ENCODE results near the gene CLEC20A. TPM values are rescaled to one million over a fixed set of nuclear protein-coding genes. Genes with fewer than 3 reads are reported as not detected.
A peak's percentile ranks its signal among the peaks of the same experiment; 100 is the strongest.

The CLEC20A gene
- total RNA-seq, 1 donor from 2014 or later, result not detected

GRCh38 chr1:178541829-178542553, 45.2 kb upstream of the CLEC20A start:
- TF ChIP-seq, protein P1, sequence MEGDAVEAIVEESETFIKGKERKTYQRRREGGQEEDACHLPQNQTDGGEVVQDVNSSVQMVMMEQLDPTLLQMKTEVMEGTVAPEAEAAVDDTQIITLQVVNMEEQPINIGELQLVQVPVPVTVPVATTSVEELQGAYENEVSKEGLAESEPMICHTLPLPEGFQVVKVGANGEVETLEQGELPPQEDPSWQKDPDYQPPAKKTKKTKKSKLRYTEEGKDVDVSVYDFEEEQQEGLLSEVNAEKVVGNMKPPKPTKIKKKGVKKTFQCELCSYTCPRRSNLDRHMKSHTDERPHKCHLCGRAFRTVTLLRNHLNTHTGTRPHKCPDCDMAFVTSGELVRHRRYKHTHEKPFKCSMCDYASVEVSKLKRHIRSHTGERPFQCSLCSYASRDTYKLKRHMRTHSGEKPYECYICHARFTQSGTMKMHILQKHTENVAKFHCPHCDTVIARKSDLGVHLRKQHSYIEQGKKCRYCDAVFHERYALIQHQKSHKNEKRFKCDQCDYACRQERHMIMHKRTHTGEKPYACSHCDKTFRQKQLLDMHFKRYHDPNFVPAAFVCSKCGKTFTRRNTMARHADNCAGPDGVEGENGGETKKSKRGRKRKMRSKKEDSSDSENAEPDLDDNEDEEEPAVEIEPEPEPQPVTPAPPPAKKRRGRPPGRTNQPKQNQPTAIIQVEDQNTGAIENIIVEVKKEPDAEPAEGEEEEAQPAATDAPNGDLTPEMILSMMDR (IDR thresholded peaks at IDR 0.05; ENCODE audit: partially characterized antibody, unreplicated experiment), result no peak
- H3K36me3 Mint-ChIP-seq (ENCODE audit: unreplicated experiment), result no peaks in the 10 kb centered on the region
- peak; percentile 60 for DNase-seq
- peak overlapping the region; percentile 91 for H3K4me3 Mint-ChIP-seq (ENCODE audit: unreplicated experiment)
- H3K4me1 Mint-ChIP-seq (ENCODE audit: low read depth, unreplicated experiment), result peaks cover 12% of the 10 kb centered on the region
- H3K27me3 Mint-ChIP-seq (ENCODE audit: unreplicated experiment), result peaks cover 5% of the 10 kb centered on the region
- H3K27ac Mint-ChIP-seq (ENCODE audit: unreplicated experiment), result peak overlapping the region; percentile 62
- H3K9me3 Mint-ChIP-seq (ENCODE audit: unreplicated experiment), result peaks cover 5% of the 10 kb centered on the region

DNA sequence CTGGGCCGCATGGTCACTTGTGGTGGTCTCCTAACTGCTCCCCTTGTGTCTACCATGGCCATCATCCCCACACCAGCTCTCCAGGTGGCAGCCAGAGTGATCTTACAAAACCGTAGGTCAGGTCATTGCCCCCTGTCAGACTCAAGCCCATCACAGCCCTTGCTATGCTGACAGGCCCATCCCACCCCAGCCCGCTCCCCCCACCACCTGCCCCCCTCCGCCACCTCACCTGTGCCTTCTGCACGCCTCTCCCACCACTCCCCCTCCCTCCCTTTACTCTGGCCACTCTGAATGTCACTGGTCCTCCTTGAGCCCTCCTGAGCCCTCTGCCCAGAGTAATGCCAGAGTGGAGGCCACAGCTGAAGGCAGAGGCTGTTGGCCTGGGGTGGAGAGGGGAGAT, 44.6 kb upstream of the CLEC20A start:
- DNase-seq, result no peak
- H3K4me3 Mint-ChIP-seq (ENCODE audit: unreplicated experiment), result peak overlapping the region; percentile 91

DNA sequence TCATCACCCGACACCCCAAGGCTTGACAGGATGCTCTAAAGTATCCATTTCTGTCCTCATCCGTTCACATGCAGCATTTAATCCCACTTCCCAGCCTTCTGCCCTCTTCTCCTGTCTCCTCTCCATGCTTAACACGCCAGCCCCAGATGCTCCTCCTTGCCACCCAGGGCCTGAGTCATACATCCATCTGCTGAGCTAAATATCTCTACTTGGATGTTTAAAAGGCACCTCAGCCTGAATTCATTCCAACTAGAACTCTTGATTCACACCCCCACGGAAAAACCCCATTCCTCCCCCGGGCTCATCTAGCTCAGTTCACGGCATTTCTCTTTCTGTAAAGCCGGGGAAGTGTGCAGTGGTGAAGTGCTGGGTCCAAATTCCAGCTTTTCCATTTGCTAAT, 43.9 kb upstream of the CLEC20A start:
- H3K27ac Mint-ChIP-seq (ENCODE audit: unreplicated experiment), result peak overlapping the region; percentile 13
- TF ChIP-seq, protein P1 (IDR thresholded peaks at IDR 0.05; ENCODE audit: partially characterized antibody, unreplicated experiment), result no peak
- H3K4me3 Mint-ChIP-seq (ENCODE audit: unreplicated experiment), result no peak overlapping the region
- H3K4me1 Mint-ChIP-seq (ENCODE audit: low read depth, unreplicated experiment), result peaks cover 13% of the 10 kb centered on the region
- H3K27me3 Mint-ChIP-seq (ENCODE audit: unreplicated experiment), result peaks cover 5% of the 10 kb centered on the region
- H3K36me3 Mint-ChIP-seq (ENCODE audit: unreplicated experiment), result no peaks in the 10 kb centered on the region
- DNase-seq, result no peak
- H3K9me3 Mint-ChIP-seq (ENCODE audit: unreplicated experiment), result peaks cover 5% of the 10 kb centered on the region

More for the DNA sequence above, 44.6 kb upstream of the CLEC20A start:
- TF ChIP-seq, protein P1 (IDR thresholded peaks at IDR 0.05; ENCODE audit: partially characterized antibody, unreplicated experiment), result no peak
- H3K36me3 Mint-ChIP-seq (ENCODE audit: unreplicated experiment), result no peaks in the 10 kb centered on the region
- no peak overlapping the region for H3K27ac Mint-ChIP-seq (ENCODE audit: unreplicated experiment)
- H3K4me1 Mint-ChIP-seq (ENCODE audit: low read depth, unreplicated experiment), result peaks cover 13% of the 10 kb centered on the region
- peaks cover 5% of the 10 kb centered on the region for H3K27me3 Mint-ChIP-seq (ENCODE audit: unreplicated experiment)
- H3K9me3 Mint-ChIP-seq (ENCODE audit: unreplicated experiment), result peaks cover 5% of the 10 kb centered on the region

DNA sequence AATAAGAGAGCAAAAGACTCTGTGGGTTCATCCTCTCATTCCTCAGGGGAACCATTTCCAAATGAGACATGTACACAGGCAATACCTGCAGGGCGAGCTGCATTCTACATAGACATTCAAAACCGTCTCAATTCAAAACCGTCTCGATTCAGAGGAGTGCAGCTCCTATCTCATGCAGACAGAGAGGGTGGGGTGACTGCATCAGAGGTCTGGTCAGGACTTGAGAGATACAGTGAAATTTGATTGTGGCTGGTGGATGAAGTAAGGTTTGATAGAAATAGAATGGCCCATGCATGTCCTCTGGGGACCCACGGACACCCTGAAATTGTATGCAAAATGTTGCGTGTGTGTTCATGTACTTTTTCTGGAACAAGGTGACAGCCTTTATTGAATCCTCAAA, 43.4 kb upstream of the CLEC20A start:
- peaks cover 5% of the 10 kb centered on the region for H3K27me3 Mint-ChIP-seq (ENCODE audit: unreplicated experiment)
- peak overlapping the region; percentile 13 for H3K27ac Mint-ChIP-seq (ENCODE audit: unreplicated experiment)
- DNase-seq, result no peak
- peaks cover 5% of the 10 kb centered on the region for H3K9me3 Mint-ChIP-seq (ENCODE audit: unreplicated experiment)
- TF ChIP-seq, protein P1 (IDR thresholded peaks at IDR 0.05; ENCODE audit: partially characterized antibody, unreplicated experiment), result no peak
- no peak overlapping the region for H3K4me3 Mint-ChIP-seq (ENCODE audit: unreplicated experiment)
- peaks cover 13% of the 10 kb centered on the region for H3K4me1 Mint-ChIP-seq (ENCODE audit: low read depth, unreplicated experiment)
- H3K36me3 Mint-ChIP-seq (ENCODE audit: unreplicated experiment), result no peaks in the 10 kb centered on the region

DNA sequence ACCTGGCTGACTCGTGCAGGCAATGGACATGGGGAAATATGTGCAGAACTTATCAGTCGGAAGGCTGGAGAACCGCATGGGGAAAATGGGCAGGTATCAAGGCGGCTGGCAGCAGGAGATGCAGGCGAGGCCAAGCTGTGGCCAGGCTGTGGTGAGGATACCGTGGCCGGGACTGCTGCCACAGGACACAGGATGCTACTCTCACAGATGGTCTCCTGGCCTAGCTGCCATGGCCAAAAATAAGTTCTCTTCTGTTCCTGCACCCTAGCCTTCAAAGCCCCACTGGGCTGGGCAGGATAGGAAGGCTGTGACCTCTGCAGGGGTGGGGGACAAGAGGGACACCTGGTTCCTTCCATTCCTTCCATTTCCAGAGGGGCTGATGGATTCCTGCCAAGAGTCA, 42.5 kb upstream of the CLEC20A start:
- Mint-ChIP-seq H3K27me3 (ENCODE audit: unreplicated experiment) (peaks cover 5% of the 10 kb centered on the region), H3K27ac (ENCODE audit: unreplicated experiment) (no peak overlapping the region), H3K9me3 (ENCODE audit: unreplicated experiment) (peaks cover 5% of the 10 kb centered on the region), H3K4me3 (ENCODE audit: unreplicated experiment) (no peak overlapping the region), H3K36me3 (ENCODE audit: unreplicated experiment) (no peaks in the 10 kb centered on the region), H3K4me1 (ENCODE audit: low read depth, unreplicated experiment) (peaks cover 13% of the 10 kb centered on the region)
- TF ChIP-seq, protein P1 (IDR thresholded peaks at IDR 0.05; ENCODE audit: partially characterized antibody, unreplicated experiment), result no peak
- DNase-seq, result no peak

Data from glutamatergic neuron (in vitro differentiated cells).